ENCODE data around the gene TCP11.

TCP11 gene
- total RNA-seq, result 0 to 0.09 (median 0) reads per million in 4 experiments

DNA sequence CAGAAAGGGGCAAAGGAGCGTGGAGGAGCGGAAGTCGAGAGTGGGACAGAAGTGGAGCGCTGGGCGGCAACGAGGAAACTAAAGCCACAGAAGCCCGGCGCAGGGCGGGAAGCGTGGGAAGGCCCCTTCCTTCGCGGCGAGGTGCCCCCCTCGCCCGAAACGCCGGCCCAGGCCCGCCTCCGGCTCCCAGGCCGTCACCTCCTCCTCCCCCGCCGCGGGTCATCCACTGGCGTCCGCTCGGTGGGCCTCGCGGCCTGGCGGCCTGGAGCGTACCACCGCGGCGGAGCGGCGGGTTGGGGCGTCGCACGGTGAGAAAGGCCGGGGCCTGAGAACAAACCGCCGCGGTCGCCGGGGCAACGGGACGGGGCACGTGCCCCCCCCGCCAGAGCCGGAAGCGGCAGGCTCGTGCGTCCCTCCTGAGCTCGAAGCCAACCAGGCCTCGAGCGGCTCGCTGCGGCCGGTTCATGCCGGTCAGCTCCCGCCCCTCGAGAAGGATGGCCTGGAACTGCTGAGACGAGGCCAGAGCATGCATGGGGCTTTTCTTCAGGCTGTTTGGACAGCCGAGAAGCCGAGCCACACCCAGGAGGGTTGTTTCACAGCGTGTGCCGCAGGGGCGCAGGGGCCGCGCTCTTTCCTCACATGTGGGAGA is at the start of gene TCP11:
TCP11 (minus strand) TSS at position 333 of the 649 bp plus-strand sequence. CDS start 469 bp downstream, outside the sequence.
- DNase-seq, result no peak

- DNase-seq, result no peak
These were observed 49.2 kb upstream of the TCP11 start for GRCh38 chr6:35190306-35190705.

DNA sequence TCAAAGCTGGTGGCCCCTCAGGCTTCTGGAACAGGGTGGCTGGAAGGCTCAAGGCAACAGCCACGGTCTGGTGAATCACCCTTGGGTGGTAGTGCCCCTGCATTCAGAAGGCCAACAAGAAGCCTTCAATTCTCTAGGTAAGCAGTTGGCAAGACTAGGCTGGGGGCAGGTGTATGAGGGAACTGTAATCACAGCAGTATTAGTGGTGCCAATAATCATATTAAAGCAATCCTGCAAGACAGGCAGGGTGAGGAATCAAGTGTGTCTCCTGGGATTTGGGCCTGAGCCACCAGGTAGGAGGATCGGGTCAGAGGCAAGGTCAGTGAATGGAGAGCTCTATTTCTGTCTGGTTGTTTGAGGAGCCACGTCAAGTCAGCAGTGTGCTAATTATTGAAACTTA is 47.7 kb upstream of the TCP11 start:
- DNase-seq, result no peak

GRCh38 chr6:35186571-35186970 is 45.4 kb upstream of the TCP11 start:
- no peak for DNase-seq

DNA sequence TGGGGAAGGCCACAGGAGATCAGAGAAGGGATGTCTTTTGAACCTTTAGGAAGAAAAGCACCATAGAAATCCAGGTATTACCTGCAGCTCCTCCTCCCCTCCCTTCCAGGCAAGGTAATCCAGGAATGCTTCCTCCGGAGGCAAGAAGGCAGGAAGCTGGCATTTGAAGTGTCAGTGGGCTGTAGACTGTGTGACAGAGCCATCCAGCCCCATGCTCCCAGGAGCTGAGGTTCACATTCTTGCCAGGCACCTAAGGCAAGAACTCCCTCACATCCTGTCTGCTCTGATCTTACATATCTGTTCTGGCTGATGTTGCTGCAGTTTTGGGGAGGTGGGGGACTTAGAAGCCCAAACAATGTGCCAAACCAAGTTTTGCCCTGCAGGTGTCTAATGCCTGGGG is 44.8 kb upstream of the TCP11 start:
- DNase-seq, result no peak

GRCh38 chr6:35185302-35185681 is 44.2 kb upstream of the TCP11 start:
- DNase-seq, result no peak

- DNase-seq, result no peak
These were observed 43.6 kb upstream of the TCP11 start for GRCh38 chr6:35184580-35185301.

- DNase-seq, result no peak
These were observed 42.8 kb upstream of the TCP11 start for GRCh38 chr6:35183935-35184334.

- DNase-seq, result no peak
These were observed 42.1 kb upstream of the TCP11 start for GRCh38 chr6:35183281-35183680.

- DNase-seq, result no peak
These were observed 40.9 kb upstream of the TCP11 start for GRCh38 chr6:35181933-35182612.

DNA sequence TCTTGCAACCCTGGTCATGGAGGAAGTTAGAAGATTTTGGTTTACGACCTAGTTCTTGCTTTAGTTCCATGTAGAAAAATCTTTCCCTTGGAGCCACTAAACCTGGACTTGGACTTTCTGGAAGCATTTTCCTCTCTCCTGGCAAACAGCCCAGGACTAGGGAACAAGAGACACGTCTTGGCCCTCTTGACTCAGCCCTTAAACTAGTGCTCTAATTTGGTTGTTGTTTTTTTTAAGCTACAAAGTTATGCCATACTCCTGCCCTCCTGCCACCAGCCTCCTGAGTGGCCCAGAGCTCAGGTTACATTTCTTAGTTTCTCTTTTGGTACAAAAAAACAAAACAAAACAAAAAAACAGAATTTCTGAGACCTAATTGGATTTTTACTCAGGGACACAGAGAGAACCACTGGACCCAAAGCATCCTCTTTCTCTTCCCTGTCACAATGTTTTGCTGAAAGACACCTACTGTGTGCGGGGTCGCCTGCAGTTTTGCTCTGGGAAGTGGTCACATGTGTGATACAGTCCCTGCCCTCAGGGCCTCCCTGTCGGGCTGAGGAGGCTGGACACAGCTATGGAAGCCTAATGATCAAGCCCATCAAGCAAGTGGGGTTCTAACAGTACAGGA is 40.3 kb upstream of the TCP11 start:
- DNase-seq, result no peak

DNA sequence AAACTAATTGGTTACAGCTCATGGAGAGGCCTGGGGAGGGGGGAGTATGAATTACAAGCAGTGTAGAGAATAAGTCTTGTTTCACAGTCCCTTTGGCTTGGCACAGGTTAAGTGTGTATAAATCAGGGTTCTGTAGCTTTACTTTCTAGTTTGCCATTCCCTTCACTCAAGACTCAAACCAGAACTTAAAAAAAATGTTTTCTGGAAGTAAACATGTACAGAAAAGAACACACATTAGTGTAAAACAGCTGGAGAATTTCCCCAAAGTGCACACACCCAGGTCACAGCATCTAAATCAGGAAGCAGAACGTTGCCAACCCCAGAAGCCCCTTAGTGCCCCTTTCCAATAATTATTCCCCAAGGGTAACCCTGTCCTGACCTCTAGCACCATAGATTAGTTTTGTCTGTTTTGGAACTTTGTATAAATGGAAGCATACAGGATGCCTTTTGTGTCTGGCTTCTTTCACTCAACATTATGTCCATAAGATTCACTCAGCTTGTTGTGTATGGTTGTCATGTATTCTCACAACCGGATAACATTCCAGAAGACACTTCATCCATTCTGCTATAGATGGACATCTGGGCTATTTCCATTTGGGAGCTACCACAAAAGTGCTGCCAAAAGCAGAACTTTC is 38.9 kb upstream of the TCP11 start:
- no peak for DNase-seq

- no peak for DNase-seq
These were observed 38.0 kb upstream of the TCP11 start for GRCh38 chr6:35178932-35179832.

- DNase-seq, result no peak
These were observed 36.9 kb upstream of the TCP11 start for GRCh38 chr6:35178012-35178411.

DNA sequence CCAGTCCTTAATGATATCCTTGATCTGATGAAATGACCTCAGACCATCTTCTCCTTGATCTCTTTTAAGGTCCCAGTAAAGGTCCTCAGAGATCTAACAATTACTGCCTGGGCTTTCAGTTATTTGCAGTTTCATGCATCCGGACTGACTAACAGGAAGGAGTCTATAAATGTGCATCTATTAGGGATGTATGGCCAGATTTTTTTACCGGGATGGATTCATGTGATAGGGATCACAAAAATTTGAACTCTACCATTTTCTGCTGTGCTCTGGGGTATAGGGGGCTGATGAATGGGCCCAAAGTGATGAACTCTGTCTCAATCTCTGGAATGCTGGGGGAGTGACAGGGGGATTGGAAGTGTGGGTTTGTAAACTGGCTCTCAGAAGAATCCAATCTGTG is 36.5 kb upstream of the TCP11 start:
- no peak for DNase-seq

- no peak for DNase-seq
These were observed 36.0 kb upstream of the TCP11 start for GRCh38 chr6:35177157-35177556.

- no peak for DNase-seq
These were observed 35.3 kb upstream of the TCP11 start for GRCh38 chr6:35176301-35177024.

- DNase-seq, result no peak
These were observed 33.4 kb upstream of the TCP11 start for GRCh38 chr6:35174501-35174900.

DNA sequence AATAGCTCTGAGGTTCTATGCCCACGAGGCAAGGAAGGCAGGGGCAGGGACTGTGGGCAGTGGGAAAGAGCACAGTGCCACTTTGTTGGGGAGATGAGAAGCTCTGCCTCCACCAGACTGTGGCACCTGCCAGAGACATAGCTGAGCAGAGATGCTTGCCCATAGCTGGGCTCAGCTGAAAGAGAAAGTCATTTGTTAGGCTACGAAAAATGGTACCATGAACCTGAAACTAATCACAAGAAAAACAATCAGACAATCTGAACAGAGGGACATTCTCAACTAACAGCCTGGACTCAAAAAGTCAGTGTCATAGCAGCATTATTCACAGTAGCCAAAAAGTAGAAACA is 32.9 kb upstream of the TCP11 start:
- DNase-seq, result no peak

DNA sequence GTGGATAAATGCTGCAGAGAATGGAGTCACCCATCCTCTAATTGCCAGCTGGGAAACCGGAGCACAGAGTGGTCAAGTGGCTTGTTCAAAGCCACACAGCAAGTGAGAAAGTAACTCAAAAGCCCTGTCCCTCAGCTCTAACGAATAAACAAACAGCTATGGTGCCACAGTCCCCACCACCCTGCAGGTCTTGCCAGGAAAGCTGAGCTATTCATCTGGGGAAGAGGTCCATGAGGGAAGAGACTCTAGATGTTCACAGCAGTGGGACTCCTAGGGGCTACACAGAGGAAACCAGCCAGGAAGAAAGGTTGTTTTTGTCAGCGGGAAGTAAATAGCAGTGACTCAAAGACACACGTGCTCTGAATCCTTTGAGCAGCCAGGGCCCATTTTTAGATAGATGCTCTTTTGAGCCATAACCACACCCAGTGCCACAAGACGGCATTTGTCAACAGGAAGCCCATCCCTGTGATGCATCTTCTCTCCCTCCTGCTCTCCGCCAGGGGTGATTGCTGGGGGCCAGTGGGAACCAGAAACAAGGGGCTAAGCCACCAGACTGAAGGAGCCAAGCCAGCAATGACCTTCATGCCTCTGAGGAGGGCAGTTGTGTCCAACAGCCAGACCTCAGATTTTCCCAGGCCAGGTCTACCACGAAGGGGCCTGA is 32.4 kb upstream of the TCP11 start:
- no peak for DNase-seq

- DNase-seq, result no peak
These were observed 31.9 kb upstream of the TCP11 start for GRCh38 chr6:35173044-35173426.

Data from effector CD8-positive, alpha-beta T cell (primary cell).